H9 (cell line): ENCODE measurements around the gene PPP1R13B. TPM values are rescaled to one million over a fixed set of nuclear protein-coding genes. Genes with fewer than 3 reads are reported as not detected.

ENCODE experiments used
- DNase-seq: peaks from one replicate; pipeline ENCODE4 v3.0.0-alpha.2; 2017
- H2AFZ ChIP-seq: one replicate; pipeline ENCODE4 v1.6.1; 2013; ENCODE audit warnings: mild to moderate bottlenecking, low read length, control low read depth, moderate library complexity
- H2AK5ac ChIP-seq: 2 replicates; pipeline ENCODE4 v1.6.1; 2013; ENCODE audit warnings: low read length, control low read depth, mixed read lengths; ENCODE audit not compliant: insufficient read length
- H2BK120ac ChIP-seq: one replicate; pipeline ENCODE4 v1.6.1; 2013; ENCODE audit warnings: low read depth, mild to moderate bottlenecking, low read length, control low read depth, inconsistent platforms; ENCODE audit not compliant: poor library complexity, severe bottlenecking
- H2BK12ac ChIP-seq: 2 replicates; pipeline ENCODE4 v1.6.1; 2013; ENCODE audit warnings: low read length, control low read depth, mixed read lengths, low read depth; ENCODE audit not compliant: insufficient read length
- H2BK15ac ChIP-seq: 2 replicates; pipeline ENCODE4 v1.6.1; 2013; ENCODE audit warnings: low read depth, low read length, control low read depth
- H2BK20ac ChIP-seq: one replicate; pipeline ENCODE4 v1.6.1; 2013; ENCODE audit warnings: low read depth, mild to moderate bottlenecking, low read length, control low read depth, inconsistent platforms; ENCODE audit not compliant: poor library complexity, severe bottlenecking
- H2BK5ac ChIP-seq: 2 replicates; pipeline ENCODE4 v1.6.1; 2013; ENCODE audit warnings: low read length, control low read depth, mixed read lengths; ENCODE audit not compliant: insufficient read length
- H3K14ac ChIP-seq: 2 replicates; pipeline ENCODE4 v1.6.1; 2013; ENCODE audit warnings: low read length, control low read depth; ENCODE audit not compliant: insufficient read depth
- H3K18ac ChIP-seq: 2 replicates; pipeline ENCODE4 v1.6.1; 2013; ENCODE audit warnings: low read depth, mild to moderate bottlenecking, mixed read lengths, low read length, control low read depth; ENCODE audit not compliant: insufficient read length
- H3K23ac ChIP-seq: 2 replicates; pipeline ENCODE4 v1.6.1; 2013; ENCODE audit warnings: low read length, control low read depth, mixed read lengths, low read depth; ENCODE audit not compliant: insufficient read length
- H3K23me2 ChIP-seq: 2 replicates; pipeline ENCODE4 v1.6.1; 2013; ENCODE audit warnings: low read depth, mild to moderate bottlenecking, mixed read lengths, low read length, control low read depth; ENCODE audit not compliant: insufficient read length, poor library complexity, severe bottlenecking
- H3K27ac ChIP-seq: 2 replicates; pipeline ENCODE4 v1.5.1; 2013; ENCODE audit warnings: low read length, control low read depth, mixed read lengths, low read depth; ENCODE audit not compliant: insufficient read length
- H3K27me3 ChIP-seq: 2 replicates; pipeline ENCODE4 v1.6.1; 2013; ENCODE audit warnings: low read length, control low read depth, inconsistent platforms; ENCODE audit not compliant: insufficient read depth
- H3K4ac ChIP-seq: 2 replicates; pipeline ENCODE4 v1.6.1; 2013; ENCODE audit warnings: low read depth, mild to moderate bottlenecking, control low read depth, inconsistent platforms, low read length, moderate library complexity
- H3K4me1 ChIP-seq: 2 replicates; pipeline ENCODE4 v1.6.1; 2013; ENCODE audit warnings: low read length, control low read depth, inconsistent platforms; ENCODE audit not compliant: insufficient read depth
- H3K4me2 ChIP-seq: 2 replicates; pipeline ENCODE4 v1.6.1; 2013; ENCODE audit warnings: low read length, control low read depth, mixed read lengths; ENCODE audit not compliant: insufficient read length, insufficient read depth
- H3K56ac ChIP-seq: 2 replicates; pipeline ENCODE4 v1.6.1; 2013; ENCODE audit warnings: low read depth, mild to moderate bottlenecking, mixed read lengths, low read length, control low read depth; ENCODE audit not compliant: insufficient read length
- H3K79me1 ChIP-seq: 2 replicates; pipeline ENCODE4 v1.6.1; 2013; ENCODE audit warnings: low read depth, mild to moderate bottlenecking, moderate library complexity, low read length, control low read depth, inconsistent platforms; ENCODE audit not compliant: insufficient read depth, poor library complexity, severe bottlenecking
- H3K79me2 ChIP-seq: 2 replicates; pipeline ENCODE4 v1.6.1; 2013; ENCODE audit warnings: low read length, control low read depth, inconsistent platforms; ENCODE audit not compliant: insufficient read depth
- H3K9ac ChIP-seq: 2 replicates; pipeline ENCODE4 v1.6.1; 2013; ENCODE audit warnings: low read length, control low read depth, mixed read lengths; ENCODE audit not compliant: insufficient read length; ENCODE audit errors: extremely low read depth
- H3K9me3 ChIP-seq: one replicate; pipeline ENCODE4 v1.6.1; 2013; ENCODE audit warnings: low read depth, low read length, inconsistent platforms; ENCODE audit not compliant: control insufficient read depth
- H3T11ph ChIP-seq: one replicate; pipeline ENCODE4 v1.6.1; 2013; ENCODE audit warnings: mild to moderate bottlenecking, low read length, control low read depth, inconsistent platforms
- H4K20me1 ChIP-seq: one replicate; pipeline ENCODE4 v1.6.1; 2013; ENCODE audit not compliant: control insufficient read depth, insufficient read length, insufficient read depth
- H4K5ac ChIP-seq: 2 replicates; pipeline ENCODE4 v1.6.1; 2013; ENCODE audit warnings: low read depth, mild to moderate bottlenecking, mixed read lengths, low read length, control low read depth; ENCODE audit not compliant: insufficient read length
- H4K8ac ChIP-seq: replicated peaks from 2 replicates; pipeline ENCODE4 v1.6.1; 2013; ENCODE audit warnings: low read length, control low read depth, mixed read lengths, low read depth; ENCODE audit not compliant: insufficient read length
- H4K91ac ChIP-seq: 2 replicates; pipeline ENCODE4 v1.6.1; 2013; ENCODE audit warnings: low read depth, mild to moderate bottlenecking, moderate library complexity, mixed read lengths, low read length, control low read depth; ENCODE audit not compliant: insufficient read length
- H3K27ac Mint-ChIP-seq, 3 experiments: 2 replicates in 2 of 3; 3 replicates in 1 of 3; pipeline ENCODE4 v1.8.0; 2020 to 2021; ENCODE audit warnings: mixed read lengths in 3 of 3, mild to moderate bottlenecking in 1 of 3, moderate library complexity in 1 of 3
- H3K27me3 Mint-ChIP-seq: 2 replicates; pipeline ENCODE4 v1.8.0; 2021; ENCODE audit warnings: low read depth, mild to moderate bottlenecking, moderate library complexity, mixed read lengths
- H3K36me3 Mint-ChIP-seq, 3 experiments: 2 replicates in 2 of 3; 3 replicates in 1 of 3; pipeline ENCODE4 v1.8.0; 2020 to 2021; ENCODE audit warnings: low read depth in 3 of 3, mixed read lengths in 3 of 3; ENCODE audit not compliant: insufficient read depth in 1 of 3
- H3K4me1 Mint-ChIP-seq, 2 experiments: 2 replicates each; pipeline ENCODE4 v1.8.0; 2020; ENCODE audit warnings: mixed read lengths in 2 of 2
- H3K4me3 Mint-ChIP-seq, 2 experiments: 2 replicates in 1 of 2; 3 replicates in 1 of 2; pipeline ENCODE4 v1.8.0; 2020 to 2021; ENCODE audit warnings: mild to moderate bottlenecking in 2 of 2, mixed read lengths in 2 of 2, moderate library complexity in 1 of 2
- H3K9me3 Mint-ChIP-seq, 2 experiments: 2 replicates in 1 of 2; 3 replicates in 1 of 2; pipeline ENCODE4 v1.8.0; 2020; ENCODE audit warnings: mild to moderate bottlenecking in 2 of 2, mixed read lengths in 2 of 2, moderate library complexity in 1 of 2
- CTCF ChIP-seq: fragments of 200-600 bp; sonication (generic); conservative IDR thresholded peaks from 3 replicates; pipeline ENCODE4 v1.8.0; 2021; ENCODE audit warnings: antibody characterized with exemption, mild to moderate bottlenecking
- WGBS: extraction: QIAGEN DNeasy Blood & Tissue Kit; methylation state at CpG from one replicate; pipeline ENCODE4 v1.1.7; 2013; ENCODE audit warnings: missing lambda C conversion rate, low lambda C conversion rate, mixed read lengths; ENCODE audit not compliant: insufficient read length; ENCODE audit errors: extremely low coverage; 5-methylcytosine and 5-hydroxymethylcytosine counted together
- total RNA-seq: library from RNA; stranded (reverse); gene quantifications from 2 replicates; pipeline ENCODE4 v1.2.1, GENCODE V29; 2021

The PPP1R13B gene
- total RNA-seq, 1 experiment from 2014 or later: 6.0 TPM

DNA sequence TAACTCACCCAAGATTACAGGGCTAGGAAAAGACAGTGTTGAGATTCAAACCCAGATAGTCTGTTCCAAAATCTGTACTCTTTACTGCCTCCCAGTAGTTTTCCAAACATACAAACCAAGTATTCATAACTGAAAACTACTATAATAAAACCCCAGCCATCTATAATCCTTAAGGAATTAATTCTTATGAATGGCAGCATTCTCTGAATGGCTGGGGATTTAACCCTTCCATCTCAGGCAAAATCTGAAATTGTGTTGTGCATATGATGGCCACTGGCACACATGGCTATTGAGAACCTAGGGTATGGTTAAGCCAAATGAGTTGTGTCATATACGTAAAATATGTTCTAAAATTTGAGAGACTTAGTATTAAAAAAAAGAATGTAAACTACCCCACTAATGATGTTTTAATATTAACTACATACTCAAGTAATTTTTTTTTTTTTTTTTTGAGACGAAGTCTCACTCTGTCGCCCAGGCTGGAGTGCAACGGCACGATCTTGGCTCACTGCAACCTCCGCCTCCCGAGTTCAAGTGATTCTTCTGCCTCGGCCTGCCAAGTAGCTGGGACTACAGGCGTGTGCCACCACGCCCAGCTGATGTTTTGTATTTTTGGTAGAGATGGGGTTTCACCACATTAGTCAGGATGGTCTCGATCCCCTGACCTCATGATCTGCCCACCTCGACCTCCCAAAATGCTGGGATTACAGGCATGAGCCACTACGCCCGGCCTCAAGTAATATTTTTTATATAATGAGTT is 16.7 kb downstream of the PPP1R13B start:
- Histone ChIP-seq H3K9ac (no peak overlapping the region), H3K79me1 (no peaks in the 10 kb centered on the region), H3K23ac (no peak overlapping the region), H4K91ac (no peak overlapping the region), H3K4ac (no peak overlapping the region), H3K9me3 (no peaks in the 10 kb centered on the region), H2BK120ac (no peak overlapping the region), H3K14ac (no peak overlapping the region), H3K56ac (no peak overlapping the region), H4K5ac (no peak overlapping the region), H3K23me2 (no peaks in the 10 kb centered on the region), H2AK5ac (no peak overlapping the region), H3K27me3 (no peaks in the 10 kb centered on the region), H2AFZ (no peak overlapping the region), H3T11ph (no peak overlapping the region), H2BK15ac (no peak overlapping the region), H3K79me2 (no peaks in the 10 kb centered on the region), H3K18ac (no peak overlapping the region), H2BK20ac (no peak overlapping the region), H2BK5ac (no peak overlapping the region), H4K8ac (no peak overlapping the region), H4K20me1 (no peaks in the 10 kb centered on the region), H3K27ac (no peak overlapping the region), H3K4me2 (no peak overlapping the region), H3K4me1 (no peaks in the 10 kb centered on the region), H2BK12ac (no peak overlapping the region)
- Mint-ChIP-seq H3K27me3 (no peaks in the 10 kb centered on the region), H3K4me1 (0 out of 4 replicates have a peak, but pooled peaks cover 0 to 2% of the 10 kb centered on the region in 2 experiments), H3K4me3 (no peak overlapping the region), H3K36me3 (no peaks in the 10 kb centered on the region), H3K27ac (no peak overlapping the region), H3K9me3 (no peaks in the 10 kb centered on the region)
- no peak for TF ChIP-seq CTCF
- no peak for DNase-seq
- WGBS: no CpG with 5 or more reads among the region's 14 CpGs
